Neural progenitor cell (in vitro differentiated cells): ENCODE measurements around the gene ZNF595.
"Not testable (repeated sequence)": the region's sequence is repeated elsewhere in the genome, so short reads cannot be mapped to it uniquely, and the experiment has no call there.

Experiments
- CTCF ChIP-seq: fragments of 200-600 bp; sonication (generic); IDR thresholded peaks from 2 replicates; pipeline ENCODE4 v1.5.1; 2017; ENCODE audit warnings: antibody characterized with exemption, mild to moderate bottlenecking
- EZH2phosphoT487 ChIP-seq: fragments of 200-600 bp; sonication (generic); IDR thresholded peaks from 2 replicates; pipeline ENCODE4 v1.6.1; 2017; ENCODE audit warnings: antibody characterized with exemption

GRCh38 chr4:51655-52277 lies 1.4 kb upstream of the ZNF595 start:
- not testable (repeated sequence) for TF ChIP-seq EZH2phosphoT487, CTCF
